ENCODE results near the gene TAPBP.
"Not testable (repeated sequence)": the region's sequence is repeated elsewhere in the genome, so short reads cannot be mapped to it uniquely, and the experiment has no call there.

Gene TAPBP

DNA sequence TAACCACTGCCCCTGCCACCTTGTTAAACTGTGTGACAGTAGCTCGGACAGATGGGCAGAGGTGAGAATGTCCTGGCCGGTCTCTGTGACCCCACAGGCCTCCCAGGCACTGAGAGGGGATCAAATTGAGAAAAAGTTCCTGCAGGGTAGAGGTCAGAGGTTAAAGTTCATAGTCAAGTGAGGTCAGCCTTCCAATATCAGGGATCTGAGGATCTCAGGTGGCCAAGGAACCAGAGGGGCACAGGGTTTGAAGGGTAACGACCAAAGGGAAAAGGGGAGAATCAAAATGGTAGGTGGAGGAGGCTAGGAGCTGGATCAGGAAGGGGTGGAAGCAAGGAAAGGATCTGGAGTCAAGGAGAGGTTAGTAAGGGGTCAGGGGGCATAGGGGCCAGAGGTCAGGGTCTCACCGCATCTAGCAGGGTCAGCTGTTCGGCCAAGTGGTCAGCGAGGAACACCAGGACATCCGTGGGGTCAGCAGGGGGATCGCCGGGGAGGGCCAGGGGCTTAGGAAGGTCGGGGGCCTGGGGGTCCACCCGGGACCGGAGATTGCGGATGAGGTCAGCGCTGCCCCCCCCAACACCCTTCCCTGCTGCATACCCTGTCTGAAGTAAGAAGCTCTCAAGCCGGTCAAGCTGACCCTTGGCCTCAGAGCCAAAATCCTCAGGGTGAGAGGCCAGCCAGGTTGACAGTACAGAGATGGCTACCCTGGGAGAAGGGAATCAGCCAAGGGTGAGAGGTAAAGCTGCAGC is 18.1 kb downstream of the TAPBP start:
- no peak for DNase-seq

DNA sequence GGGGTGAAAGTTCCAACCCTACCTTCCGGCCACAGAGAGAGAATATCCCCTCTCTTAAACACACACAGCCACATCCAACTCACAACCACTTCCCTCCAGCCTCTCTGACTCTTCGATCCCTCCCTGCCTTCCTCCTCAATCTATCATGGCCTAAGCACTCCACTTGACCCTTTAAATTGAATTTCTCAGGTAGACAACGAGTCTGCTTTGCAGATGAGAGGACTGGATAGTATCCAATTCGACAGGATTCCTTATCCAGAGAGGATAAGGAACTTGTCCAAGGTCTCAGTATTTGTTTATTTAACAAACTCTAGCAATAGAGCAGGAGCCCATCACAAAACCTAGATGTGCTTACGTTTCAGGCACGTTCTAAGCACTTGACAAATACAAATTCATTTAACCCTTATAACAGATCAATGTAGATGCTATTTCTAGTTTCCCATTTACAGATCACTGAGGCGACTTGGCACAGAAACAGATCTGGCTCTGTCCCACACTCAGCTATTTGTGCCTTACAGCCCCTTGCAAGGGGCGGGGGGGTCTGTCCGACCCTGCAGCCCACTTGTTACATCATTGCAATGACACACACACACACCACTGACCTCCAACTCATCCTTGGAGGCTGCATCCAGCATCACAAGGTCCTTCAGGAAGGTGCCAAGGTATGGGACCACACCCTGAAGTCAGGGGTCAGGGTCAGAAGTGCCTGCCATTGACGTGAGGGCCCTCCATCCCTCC is 19.6 kb downstream of the TAPBP start:
- DNase-seq: no peak

DNA sequence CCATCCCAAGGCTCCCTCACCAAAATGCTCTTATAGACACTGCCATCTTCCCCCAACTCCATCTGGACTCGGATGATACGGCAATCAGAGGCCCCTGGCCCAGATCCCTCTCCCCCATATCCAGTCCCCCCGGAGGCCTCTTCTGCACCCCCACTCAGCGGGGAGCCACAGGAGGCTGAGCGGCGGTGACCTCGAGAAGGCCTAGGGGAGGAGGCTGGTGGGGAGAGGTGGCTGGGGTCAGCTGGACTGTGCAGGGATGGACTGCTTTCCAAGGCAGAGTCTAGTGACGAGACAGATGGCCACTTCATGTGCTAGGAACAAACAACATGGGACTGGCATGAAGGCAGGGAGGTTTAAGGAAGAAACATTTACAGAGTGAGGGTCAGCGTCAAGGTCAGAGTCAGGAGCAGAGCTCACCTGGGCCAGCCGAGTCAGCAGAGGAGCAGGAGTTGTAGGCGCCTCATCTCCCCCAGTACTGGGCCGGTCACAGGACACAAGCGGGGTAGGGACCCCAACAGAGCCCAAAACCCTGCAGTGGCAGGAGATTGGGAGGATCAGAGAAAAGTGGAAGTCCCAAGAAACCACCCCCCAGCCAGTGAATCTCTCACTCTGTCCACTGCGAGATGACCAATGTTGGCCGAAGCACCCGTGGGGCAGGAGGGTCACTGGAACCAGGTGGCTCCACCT is 20.7 kb downstream of the TAPBP start:
- DNase-seq: no peak

DNA sequence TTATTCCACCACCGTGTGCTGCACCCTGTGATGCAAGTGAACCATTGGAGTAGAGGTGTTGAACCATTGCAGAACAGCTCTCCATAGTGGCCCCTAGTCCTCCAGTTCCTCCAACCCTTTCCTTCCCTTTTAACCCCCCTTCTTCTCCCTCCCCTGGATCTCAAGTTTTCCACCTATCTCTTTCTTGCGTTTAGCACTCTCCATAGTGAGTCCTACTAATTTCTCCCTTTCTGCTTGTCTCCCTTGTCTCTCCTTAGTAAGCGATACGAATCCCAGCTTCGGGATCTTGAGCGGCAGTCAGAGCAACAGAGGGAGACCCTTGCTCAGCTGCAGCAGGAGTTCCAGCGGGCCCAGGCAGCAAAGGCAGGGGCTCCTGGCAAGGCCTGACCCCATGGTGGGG is 23.4 kb downstream of the TAPBP start:
- DNase-seq: no peak

DNA sequence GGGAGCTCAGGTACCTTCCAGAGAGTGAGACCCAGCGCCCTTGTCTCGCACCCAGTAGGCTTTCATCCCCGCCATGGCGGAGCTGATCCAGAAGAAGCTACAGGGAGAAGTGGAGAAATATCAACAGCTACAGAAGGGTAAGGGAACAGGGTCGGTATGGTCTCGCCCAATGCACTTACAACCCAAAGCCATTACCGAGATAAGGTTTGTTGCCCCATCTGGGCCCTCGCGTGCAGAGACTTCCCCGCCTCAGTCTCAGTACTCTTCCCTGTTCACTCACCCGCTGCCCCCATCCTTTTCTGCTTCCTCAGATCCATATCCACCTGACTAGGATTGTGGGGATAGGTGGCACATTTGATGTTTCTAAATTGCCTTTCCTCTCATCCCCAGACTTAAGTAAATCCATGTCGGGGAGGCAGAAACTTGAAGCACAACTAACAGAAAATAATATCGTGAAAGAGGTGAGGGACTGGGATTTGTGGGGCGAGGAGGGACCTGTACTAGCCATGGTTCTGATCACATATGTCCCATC is 24.0 kb downstream of the TAPBP start:
- no peak for DNase-seq

DNA sequence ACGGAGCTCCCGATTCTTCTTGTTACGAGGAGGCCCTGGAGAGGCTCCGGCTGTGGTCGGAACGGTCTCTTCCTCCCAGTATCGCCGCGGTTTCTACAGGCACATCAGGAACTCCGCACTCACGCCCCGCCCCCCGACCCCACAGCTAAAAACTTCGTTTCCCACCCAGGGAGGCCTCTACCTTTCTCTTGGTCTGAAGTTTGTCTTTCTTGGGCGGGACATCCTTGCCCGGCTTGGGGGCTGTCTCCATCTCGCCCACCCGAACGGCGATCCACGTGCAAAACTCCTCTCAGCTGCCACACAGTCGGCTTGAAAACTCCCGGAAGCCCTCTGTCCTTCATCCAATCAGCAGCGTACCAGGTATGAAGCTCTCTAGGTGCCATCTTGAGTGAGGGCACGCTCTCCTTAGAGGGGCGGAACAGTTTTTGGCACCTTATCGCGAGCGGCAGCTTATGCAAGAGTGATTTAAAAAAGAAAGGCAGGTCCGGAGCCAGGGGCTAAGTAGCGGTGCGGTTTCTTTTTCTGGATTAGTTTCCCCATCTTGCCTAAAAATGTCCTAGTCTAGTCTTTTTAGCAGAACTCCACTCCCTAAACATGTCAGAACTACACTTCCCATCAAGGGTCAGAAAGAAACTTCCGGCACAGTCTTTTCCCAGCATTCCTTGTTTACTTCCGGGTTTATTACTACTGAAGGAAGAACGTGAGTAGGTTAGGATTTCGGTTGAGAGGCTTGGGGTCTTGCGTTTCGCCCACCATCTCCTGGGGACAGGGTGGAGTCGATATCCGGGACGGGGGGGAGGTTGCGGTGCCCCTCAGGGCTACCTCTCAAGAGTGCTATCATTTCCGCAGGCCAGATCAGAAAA is 24.7 kb downstream of the TAPBP start, which contains the start of the genes PFDN6 and WDR46:
TSS of gene PFDN6 (plus strand) at position 681 of the 863 bp plus-strand sequence. CDS start 256 bp downstream, outside the sequence.
TSS of gene WDR46 (minus strand) at position 319 of the 863 bp plus-strand sequence. CDS start at position 250, 69 bp downstream.
- peak; percentile 65 to 66 for DNase-seq

DNA sequence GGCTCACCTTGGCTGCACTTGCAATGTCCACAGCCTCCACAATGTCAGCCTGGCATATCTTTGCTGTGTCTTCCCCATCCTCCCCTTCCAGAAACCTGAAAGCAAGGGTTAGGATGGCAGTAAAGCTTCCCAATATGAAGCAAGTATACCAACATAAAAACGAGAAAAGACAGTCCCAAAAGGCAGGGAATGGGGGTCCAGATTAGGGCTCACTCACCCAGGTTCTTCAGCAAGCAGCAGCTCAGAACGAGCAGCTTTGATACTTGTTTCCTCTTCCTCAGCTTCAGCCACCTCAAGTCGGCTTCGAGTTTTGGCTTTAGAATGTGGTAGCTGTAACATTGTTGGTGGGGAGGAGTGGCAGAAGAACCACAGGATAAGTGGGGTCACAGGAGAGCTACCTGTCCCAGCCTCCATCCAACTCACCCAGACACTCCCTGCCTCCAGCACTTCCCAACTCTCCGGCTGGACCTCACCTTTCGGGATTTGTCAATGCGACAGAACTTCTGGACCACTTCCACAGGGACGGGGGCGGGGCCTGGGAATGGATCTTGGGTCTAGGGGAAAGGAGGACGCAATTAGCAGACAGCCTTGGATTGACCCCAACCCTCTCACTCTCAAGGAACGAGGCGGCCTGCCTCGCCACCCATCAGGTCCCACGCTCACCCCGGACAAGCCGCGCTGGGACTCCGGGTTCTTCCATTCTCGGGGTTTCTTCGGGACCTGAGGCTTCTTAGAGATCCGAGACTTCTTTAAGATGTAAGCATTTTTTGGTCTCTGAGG is 25.5 kb downstream of the TAPBP start:
- DNase-seq: no peak

DNA sequence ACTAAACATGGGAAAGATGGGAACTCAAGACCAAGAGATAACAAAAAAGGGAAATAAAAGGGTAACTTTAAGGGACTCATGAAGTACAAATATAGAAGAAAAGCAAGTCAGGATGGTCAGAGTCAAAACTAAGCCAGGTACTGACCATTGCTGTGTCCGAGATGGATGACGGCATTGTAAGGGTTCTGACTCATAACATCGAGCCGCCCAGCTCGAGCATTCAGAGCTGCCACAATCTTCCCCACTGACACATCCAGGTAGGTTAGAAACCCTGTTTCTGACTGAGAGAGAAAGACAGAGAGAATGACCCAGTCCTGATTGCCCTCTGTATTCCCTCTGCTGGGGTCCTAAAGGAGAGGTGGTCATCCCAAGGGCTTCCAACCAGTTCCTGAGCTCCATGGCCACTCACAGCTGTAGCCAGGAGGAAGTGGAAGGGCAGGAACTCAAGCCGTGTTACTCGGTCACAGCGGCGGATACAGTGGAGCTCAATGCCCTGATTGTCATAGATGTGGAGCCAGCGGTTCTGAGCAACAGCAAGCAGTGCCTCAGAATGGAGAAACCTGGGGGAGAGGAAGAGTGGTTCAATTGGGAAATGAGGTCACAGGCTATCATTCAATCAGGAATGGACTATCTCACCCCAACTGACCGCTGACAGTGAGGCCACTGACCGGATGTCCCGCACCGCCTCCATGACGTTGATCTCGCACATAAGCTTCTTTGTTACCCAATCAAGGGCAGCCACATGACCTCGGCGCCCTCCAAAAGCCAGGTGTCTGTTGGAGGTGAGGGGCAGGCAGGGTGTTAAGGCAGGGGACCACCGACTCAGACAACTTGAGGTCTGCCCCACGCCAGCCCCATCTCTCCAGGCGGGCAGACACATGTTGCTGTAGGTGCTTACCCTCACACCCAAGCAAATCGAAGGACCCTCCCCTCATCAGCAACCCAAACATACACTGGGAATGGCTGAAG is 26.6 kb downstream of the TAPBP start:
- no peak for DNase-seq

DNA sequence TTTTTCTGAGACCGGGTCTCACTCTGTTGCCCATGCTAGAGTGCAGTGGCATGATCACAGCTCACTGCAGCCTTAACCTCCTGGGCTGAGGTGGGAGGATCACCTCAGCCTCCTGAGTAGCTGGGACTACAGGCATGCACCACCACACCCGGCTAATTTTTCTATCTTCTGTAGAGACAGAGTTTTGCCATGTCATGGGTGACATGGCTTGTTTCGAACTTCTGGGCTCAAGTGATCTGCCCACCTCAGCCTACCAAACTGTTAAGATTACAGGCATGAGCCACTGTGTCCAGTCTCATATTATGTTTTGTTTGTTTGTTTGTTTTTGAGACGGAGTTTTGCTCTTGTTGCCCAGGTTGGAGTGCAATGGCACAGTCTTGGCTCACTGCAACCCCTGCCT is 28.7 kb downstream of the TAPBP start:
- DNase-seq: not testable (repeated sequence)

DNA sequence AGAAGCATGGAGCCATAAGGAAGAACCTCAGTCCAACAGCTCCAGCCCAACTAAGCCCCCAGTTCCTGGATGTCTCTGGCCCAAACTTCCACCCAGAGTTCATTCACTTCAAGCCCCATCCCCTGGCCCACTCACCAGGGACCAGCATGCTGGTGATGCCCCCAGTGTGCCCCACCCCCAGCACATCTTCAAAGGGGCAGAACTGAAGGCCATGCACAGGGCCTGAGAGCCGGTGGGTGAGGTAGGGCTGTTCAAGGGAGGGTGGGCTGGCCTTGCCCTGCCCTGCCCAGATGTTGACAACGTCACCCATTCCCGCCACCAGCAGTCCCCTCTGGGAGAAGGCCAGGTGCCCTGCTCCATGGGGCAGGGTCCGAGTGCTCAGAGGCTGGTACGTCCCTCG is 33.3 kb downstream of the TAPBP start:
- no peak for DNase-seq

DNA sequence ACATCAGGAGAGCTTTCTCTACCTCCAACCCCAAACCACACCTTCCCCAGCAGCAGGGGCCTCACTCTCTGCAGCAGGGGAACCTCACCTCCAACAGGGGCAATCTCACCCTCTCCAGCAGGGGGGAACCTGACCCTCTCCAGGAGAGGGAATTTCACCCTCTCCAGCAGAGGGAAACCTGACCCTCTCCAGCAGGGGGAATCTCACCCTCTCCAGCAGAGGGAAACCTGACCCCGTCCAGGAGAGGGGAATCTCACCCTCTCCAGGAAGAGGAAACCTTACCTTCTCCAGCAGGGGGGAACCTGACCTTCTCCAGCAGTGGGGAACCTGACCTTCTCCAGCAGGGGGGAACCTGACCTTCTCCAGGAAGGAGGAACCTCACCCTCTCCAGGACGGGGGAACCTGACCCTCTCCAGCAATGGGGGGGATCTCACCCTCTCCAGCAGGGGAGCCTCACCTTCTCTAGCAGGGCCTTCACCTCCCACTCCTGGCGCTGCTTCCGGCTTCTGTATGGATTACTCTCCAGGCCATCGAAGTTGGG is 33.8 kb downstream of the TAPBP start:
- DNase-seq: no peak

DNA sequence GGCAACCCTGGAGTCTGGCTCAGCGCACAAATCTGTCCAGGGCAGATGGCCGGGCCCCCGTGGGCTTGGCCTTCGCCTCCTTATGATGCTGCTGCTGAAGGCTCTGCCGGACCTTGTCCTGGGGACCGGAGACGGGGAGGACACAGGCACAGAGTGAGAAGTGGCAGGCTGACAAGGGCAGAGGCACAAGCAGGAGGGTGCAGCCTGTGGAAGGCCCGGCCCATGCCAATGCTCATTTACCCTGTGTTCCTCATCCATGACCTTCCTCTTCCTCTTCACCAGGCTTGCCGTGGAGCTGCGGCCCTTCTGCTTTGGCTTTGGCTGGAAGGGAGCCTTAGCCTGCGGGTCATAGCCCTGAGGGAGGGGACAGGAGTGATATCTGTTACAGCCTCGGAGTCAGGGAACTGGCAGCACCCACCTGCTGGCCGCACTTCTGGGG is 34.6 kb downstream of the TAPBP start:
- no peak for DNase-seq

DNA sequence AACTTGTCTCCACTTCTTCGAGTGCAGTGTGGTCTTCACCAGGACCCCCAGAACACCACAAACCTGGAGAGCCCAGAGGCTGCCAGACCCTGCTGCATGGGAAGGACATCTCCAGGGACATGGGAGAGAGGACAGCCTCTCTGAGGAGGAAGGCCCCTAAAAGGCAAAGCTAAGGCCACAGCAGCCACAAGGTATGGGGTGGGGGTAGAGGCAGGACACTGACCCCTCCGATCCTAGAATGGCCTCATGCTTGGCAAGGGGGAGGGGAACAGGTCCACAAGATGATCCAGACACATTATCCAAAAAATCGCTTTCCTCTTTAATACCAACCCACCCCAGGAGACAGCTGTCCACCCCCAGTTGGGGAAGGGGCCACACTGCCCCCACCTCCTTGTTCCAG is 35.1 kb downstream of the TAPBP start:
- DNase-seq: no peak

DNA sequence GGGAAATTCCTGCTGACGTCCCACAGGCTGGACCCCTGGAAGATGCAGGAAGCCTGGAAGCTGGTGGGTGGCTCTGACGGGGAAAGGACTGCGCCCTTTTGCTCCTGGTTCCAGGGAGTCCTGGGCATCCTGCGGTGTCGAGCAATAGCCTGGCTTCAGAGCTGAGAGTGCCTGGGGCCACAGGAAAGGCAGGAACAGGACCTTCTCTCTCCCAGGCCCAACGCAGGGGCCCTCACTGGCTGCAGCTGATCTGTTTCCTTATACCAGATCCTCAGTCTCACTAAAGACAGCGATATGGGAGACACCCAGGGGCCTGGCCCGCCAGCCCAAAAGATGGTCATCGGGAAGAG is 35.5 kb downstream of the TAPBP start:
- no peak for DNase-seq

DNA sequence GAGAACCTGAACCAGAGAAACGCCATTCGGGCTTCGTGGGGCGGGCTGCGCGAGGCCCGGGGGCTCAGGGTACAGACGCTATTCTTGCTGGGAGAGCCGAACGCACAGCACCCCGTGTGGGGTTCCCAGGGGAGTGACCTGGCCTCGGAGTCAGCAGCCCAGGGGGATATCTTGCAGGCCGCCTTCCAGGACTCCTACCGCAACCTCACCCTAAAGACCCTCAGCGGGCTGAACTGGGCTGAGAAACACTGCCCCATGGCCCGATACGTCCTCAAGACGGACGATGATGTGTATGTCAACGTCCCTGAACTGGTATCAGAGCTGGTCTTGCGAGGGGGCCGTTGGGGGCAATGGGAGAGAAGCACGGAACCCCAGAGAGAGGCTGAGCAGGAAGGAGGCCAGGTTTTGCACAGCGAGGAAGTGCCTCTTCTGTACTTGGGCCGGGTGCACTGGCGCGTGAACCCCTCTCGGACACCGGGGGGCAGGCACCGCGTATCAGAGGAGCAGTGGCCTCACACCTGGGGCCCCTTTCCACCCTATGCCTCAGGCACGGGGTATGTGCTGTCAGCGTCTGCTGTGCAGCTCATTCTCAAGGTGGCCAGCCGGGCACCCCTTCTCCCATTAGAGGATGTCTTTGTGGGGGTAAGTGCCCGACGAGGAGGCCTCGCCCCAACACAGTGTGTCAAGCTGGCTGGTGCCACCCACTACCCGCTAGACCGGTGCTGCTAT is 36.1 kb downstream of the TAPBP start:
- DNase-seq: no peak

DNA sequence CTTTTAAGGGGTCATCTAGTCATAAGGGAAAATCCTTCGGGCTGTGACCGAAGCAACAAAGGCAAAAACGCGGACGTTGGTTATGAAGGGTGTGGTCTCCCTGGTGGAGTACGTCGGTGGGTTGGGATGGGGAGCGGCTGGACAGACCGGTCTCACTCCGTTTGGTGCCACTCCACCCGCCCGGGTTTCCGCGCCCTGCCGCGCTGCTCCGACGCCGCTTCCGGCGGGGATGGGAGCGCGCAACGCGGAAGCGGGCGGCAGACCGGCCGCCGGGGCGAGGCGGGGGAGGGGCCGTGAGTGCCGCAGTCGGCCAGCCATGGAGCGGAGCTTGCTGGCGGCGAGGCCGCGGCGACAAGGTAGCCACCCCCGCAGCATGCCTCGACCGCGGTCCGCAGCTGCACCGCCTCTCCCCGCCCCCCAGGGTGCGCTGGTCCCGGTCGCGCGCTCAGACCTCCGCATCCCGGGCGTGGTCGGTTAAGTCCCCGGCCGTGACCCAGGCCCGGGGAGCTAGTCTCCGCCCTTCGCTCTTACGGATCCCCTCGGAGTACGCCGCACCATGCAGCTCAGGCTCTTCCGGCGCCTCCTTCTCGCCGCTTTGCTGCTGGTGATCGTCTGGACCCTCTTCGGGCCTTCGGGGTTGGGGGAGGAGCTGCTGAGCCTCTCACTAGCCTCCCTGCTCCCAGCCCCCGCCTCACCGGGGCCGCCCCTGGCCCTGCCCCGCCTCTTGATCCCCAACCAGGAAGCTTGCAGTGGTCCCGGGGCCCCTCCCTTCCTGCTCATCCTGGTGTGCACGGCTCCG is 36.8 kb downstream of the TAPBP start, which contains the start of gene B3GALT4:
TSS of gene B3GALT4 (plus strand) at position 260 of the 799 bp plus-strand sequence. CDS start at position 557, 297 bp downstream.
- peak; percentile 71 to 76 for DNase-seq

DNA sequence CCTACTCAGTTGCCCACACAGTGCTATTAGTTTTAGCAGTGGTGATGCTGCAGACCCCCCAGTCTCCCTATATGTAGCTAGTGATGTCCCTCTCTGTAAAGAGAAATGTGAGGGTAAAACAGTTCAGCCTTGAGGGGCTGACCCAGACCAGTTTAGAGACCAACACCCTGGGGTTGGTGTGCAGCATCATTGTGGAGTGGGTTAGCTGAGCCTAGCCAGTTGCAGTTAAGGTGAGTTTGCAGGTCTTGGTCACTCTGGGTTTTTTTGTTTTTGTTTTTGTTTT is 37.4 kb downstream of the TAPBP start:
- DNase-seq: no peak

DNA sequence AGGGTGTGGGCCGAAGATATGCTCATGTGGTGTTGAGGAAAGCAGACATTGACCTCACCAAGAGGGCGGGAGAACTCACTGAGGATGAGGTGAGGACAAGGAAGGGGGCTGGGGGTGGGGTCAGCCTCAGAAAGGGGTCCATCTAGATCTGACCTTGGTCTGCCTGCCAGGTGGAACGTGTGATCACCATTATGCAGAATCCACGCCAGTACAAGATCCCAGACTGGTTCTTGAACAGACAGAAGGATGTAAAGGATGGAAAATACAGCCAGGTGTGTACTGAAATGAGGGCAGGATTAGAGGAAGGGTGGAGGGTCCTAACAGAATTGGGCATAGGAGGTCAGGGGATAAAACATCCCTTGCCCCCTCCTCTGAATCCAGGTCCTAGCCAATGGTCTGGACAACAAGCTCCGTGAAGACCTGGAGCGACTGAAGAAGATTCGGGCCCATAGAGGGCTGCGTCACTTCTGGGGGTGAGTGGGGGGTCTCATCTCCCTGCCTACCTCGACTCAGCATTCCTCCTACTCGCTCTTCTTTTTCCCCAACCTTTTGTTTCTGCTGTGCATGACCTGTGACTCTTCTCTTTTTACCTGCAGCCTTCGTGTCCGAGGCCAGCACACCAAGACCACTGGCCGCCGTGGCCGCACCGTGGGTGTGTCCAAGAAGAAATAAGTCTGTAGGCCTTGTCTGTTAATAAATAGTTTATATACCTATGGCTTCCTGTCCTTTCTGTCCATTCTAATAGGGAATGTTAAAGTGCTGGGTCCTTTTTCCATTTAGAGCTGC is 37.9 kb downstream of the TAPBP start:
- DNase-seq: not testable (repeated sequence)

Measured in stimulated activated CD4-positive, alpha-beta T cell treated with anti-CD3 and anti-CD28 coated beads, Interleukin-2, amount 100 ng/mL, for 48 hours (primary cell).